HepG2 (cell line): ENCODE measurements around the gene EYA2.

Source experiments
- CHD4 ChIP-seq: fragments of 200-600 bp; sonication (generic); IDR thresholded peaks from 2 replicates; pipeline ENCODE4 v1.7.0; 2017; ENCODE audit warnings: mild to moderate bottlenecking, low read length, borderline replicate concordance
- REPIN1 ChIP-seq: sonication (generic); formaldehyde crosslinking; IDR thresholded peaks from 2 replicates; pipeline ENCODE4 v1.8.0; 2022; ENCODE audit warnings: missing genetic modification reagents, low read depth, mild to moderate bottlenecking, borderline replicate concordance
- SRF ChIP-seq: IDR thresholded peaks from 2 replicates; pipeline ENCODE4 v1.6.1; 2011; ENCODE audit warnings: mild to moderate bottlenecking, low read depth, low read length, moderate library complexity
- TF ChIP-seq, protein P1 (sequence below): sonication (generic); formaldehyde crosslinking; conservative IDR thresholded peaks from 2 replicates; pipeline ENCODE4 v1.8.0; 2022; ENCODE audit warnings: mild to moderate bottlenecking, moderate library complexity, missing genetic modification reagents
- TF ChIP-seq, protein P2 (sequence below), 2 experiments: IDR thresholded peaks; 2 replicates each; pipeline ENCODE4 v1.6.1; 2011 to 2012; ENCODE audit warnings: low read length in 2 of 2, borderline replicate concordance in 1 of 2, low read depth in 1 of 2, mild to moderate bottlenecking in 1 of 2, moderate library complexity in 1 of 2
- TF ChIP-seq, protein P3 (sequence below): sonication (generic); formaldehyde crosslinking; IDR thresholded peaks from 2 replicates; pipeline ENCODE4 v1.5.0; 2020; ENCODE audit warnings: mild to moderate bottlenecking, missing genetic modification reagents, moderate library complexity

DNA sequence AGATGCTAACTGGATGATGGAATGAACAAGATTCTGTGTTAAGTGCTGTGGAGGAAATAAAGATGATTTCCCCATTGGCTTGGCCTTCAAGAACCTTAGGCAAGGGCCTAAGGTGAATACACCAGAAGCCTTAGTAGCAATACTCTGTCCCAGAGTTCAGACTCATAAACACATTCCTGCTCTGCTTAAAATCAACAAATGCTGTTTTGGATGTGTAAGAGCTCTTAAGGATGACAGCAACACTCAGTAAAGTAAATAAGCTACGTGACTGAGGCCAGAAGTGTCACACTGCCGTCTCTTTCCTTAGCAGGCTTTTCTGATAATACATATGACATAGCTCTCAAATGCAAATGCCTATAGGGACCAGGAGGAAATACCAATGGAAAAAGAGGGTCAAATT is 90.6 kb downstream of the EYA2 start:
- TF ChIP-seq, protein P1, sequence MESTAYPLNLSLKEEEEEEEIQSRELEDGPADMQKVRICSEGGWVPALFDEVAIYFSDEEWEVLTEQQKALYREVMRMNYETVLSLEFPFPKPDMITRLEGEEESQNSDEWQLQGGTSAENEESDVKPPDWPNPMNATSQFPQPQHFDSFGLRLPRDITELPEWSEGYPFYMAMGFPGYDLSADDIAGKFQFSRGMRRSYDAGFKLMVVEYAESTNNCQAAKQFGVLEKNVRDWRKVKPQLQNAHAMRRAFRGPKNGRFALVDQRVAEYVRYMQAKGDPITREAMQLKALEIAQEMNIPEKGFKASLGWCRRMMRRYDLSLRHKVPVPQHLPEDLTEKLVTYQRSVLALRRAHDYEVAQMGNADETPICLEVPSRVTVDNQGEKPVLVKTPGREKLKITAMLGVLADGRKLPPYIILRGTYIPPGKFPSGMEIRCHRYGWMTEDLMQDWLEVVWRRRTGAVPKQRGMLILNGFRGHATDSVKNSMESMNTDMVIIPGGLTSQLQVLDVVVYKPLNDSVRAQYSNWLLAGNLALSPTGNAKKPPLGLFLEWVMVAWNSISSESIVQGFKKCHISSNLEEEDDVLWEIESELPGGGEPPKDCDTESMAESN = no peak
- TF ChIP-seq SRF (no peak), REPIN1 (CRISPR knock-in tag) (no peak), CHD4 (no peak)
- TF ChIP-seq, protein P2, sequence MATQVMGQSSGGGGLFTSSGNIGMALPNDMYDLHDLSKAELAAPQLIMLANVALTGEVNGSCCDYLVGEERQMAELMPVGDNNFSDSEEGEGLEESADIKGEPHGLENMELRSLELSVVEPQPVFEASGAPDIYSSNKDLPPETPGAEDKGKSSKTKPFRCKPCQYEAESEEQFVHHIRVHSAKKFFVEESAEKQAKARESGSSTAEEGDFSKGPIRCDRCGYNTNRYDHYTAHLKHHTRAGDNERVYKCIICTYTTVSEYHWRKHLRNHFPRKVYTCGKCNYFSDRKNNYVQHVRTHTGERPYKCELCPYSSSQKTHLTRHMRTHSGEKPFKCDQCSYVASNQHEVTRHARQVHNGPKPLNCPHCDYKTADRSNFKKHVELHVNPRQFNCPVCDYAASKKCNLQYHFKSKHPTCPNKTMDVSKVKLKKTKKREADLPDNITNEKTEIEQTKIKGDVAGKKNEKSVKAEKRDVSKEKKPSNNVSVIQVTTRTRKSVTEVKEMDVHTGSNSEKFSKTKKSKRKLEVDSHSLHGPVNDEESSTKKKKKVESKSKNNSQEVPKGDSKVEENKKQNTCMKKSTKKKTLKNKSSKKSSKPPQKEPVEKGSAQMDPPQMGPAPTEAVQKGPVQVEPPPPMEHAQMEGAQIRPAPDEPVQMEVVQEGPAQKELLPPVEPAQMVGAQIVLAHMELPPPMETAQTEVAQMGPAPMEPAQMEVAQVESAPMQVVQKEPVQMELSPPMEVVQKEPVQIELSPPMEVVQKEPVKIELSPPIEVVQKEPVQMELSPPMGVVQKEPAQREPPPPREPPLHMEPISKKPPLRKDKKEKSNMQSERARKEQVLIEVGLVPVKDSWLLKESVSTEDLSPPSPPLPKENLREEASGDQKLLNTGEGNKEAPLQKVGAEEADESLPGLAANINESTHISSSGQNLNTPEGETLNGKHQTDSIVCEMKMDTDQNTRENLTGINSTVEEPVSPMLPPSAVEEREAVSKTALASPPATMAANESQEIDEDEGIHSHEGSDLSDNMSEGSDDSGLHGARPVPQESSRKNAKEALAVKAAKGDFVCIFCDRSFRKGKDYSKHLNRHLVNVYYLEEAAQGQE (IDR thresholded peaks at IDR 0.05; ENCODE audit: borderline replicate concordance in 1 of 2, low read depth in 1 of 2, low read length in 2 of 2) = no peak
- TF ChIP-seq, protein P3, sequence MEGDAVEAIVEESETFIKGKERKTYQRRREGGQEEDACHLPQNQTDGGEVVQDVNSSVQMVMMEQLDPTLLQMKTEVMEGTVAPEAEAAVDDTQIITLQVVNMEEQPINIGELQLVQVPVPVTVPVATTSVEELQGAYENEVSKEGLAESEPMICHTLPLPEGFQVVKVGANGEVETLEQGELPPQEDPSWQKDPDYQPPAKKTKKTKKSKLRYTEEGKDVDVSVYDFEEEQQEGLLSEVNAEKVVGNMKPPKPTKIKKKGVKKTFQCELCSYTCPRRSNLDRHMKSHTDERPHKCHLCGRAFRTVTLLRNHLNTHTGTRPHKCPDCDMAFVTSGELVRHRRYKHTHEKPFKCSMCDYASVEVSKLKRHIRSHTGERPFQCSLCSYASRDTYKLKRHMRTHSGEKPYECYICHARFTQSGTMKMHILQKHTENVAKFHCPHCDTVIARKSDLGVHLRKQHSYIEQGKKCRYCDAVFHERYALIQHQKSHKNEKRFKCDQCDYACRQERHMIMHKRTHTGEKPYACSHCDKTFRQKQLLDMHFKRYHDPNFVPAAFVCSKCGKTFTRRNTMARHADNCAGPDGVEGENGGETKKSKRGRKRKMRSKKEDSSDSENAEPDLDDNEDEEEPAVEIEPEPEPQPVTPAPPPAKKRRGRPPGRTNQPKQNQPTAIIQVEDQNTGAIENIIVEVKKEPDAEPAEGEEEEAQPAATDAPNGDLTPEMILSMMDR (CRISPR knock-in tag) = no peak
